ENCODE data around the gene PITX2.

Gene PITX2

GRCh38 chr4:110615353-110616237 is 7.3 kb downstream of the PITX2 start:
- ChIA-PET POLR2A (ENCODE audit: low non-redundant PET) (no interaction called here), CTCF (no interaction called here)
- no peak for DNase-seq (ENCODE audit: low spot score)
- H3K27ac ChIP-seq: no peak overlapping the region
- no peak for TF ChIP-seq CTCF (conservative IDR thresholded peaks at IDR 0.05; ENCODE audit: low read depth)

- CTCF ChIA-PET: no interaction called here
- TF ChIP-seq CTCF (conservative IDR thresholded peaks at IDR 0.05; ENCODE audit: low read depth): no peak
- DNase-seq (ENCODE audit: low spot score): no peak
- H3K27ac ChIP-seq: no peak overlapping the region
- POLR2A ChIA-PET (ENCODE audit: low non-redundant PET): no interaction called here
Observed at GRCh38 chr4:110614976-110615352, 7.9 kb downstream of the PITX2 start.

GRCh38 chr4:110614173-110614963 is 8.5 kb downstream of the PITX2 start:
- no peak overlapping the region for H3K27ac ChIP-seq
- CTCF ChIA-PET: no interaction called here
- no peak for DNase-seq (ENCODE audit: low spot score)
- no peak for TF ChIP-seq CTCF (conservative IDR thresholded peaks at IDR 0.05; ENCODE audit: low read depth)
- POLR2A ChIA-PET (ENCODE audit: low non-redundant PET): no interaction called here

GRCh38 chr4:110613745-110614144 is 9.1 kb downstream of the PITX2 start:
- CTCF ChIA-PET: no interaction called here
- DNase-seq (ENCODE audit: low spot score): no peak
- POLR2A ChIA-PET (ENCODE audit: low non-redundant PET): no interaction called here
- TF ChIP-seq CTCF (conservative IDR thresholded peaks at IDR 0.05; ENCODE audit: low read depth): no peak
- H3K27ac ChIP-seq: no peak overlapping the region

- ChIA-PET POLR2A (ENCODE audit: low non-redundant PET) (no interaction called here), CTCF (interaction anchor here (1.2 kb wide), 1 partner anchor 1232 kb away, joined by 3 read pairs; no protein-coding TSS in a partner anchor)
- DNase-seq (ENCODE audit: low spot score): no peak
- TF ChIP-seq CTCF (conservative IDR thresholded peaks at IDR 0.05; ENCODE audit: low read depth): no peak
- H3K27ac ChIP-seq: no peak overlapping the region
Observed at GRCh38 chr4:110612631-110613269, 10.1 kb downstream of the PITX2 start.

- TF ChIP-seq CTCF (conservative IDR thresholded peaks at IDR 0.05; ENCODE audit: low read depth): no peak
- ChIA-PET POLR2A (ENCODE audit: low non-redundant PET) (no interaction called here), CTCF (interaction anchor here (1.2 kb wide), 1 partner anchor 1231 kb away, joined by 3 read pairs; no protein-coding TSS in a partner anchor)
- no peak for DNase-seq (ENCODE audit: low spot score)
- H3K27ac ChIP-seq: no peak overlapping the region
Observed at GRCh38 chr4:110611968-110612447, 10.9 kb downstream of the PITX2 start.

All from RWPE1 (cell line).